GM12878 (cell line): ENCODE measurements around the gene PSMA7. TPM values are rescaled to one million over a fixed set of nuclear protein-coding genes. Genes with fewer than 3 reads are reported as not detected.
"Not testable (repeated sequence)": the region's sequence is repeated elsewhere in the genome, so short reads cannot be mapped to it uniquely, and the experiment has no call there.

Experiments used
- ATAC-seq: fragments of 200-7000 bp; cut with Tn5 transposase; 3 replicates; pipeline ENCODE4 v1.9.1; 2020; ENCODE audit warnings: mild to moderate bottlenecking, moderate library complexity
- BruUV-seq: library from RNA; stranded (reverse); fragments of 400-500 nt; replicated peaks from 2 replicates; lab custom pipeline; 2021; lab: Mats Ljungman, UMichigan
- CTCF ChIA-PET: fragments of 300-600 bp; sonication (Branson Sonifier 250); formaldehyde crosslinking; extraction: SDS; loops from one replicate; lab custom pipeline; 2021; ENCODE audit warnings: inconsistent platforms; lab: Yijun Ruan, JAX
- POLR2A ChIA-PET: fragments of 350-600 bp; formaldehyde crosslinking; extraction: SDS; loops from one replicate; lab custom pipeline; 2021; ENCODE audit warnings: inconsistent platforms; lab: Charles Lee
- RAD21 ChIA-PET: fragments of 300-600 bp; sonication (Branson Sonifier 250); formaldehyde crosslinking; loops from one replicate; lab custom pipeline; 2023; ENCODE audit warnings: antibody characterized with exemption; ENCODE audit not compliant: unreplicated experiment; lab: Charles Lee
- SMC1A ChIA-PET: fragments of 300-600 bp; sonication (Branson Sonifier 250); formaldehyde crosslinking; loops from one replicate; lab custom pipeline; 2023; ENCODE audit not compliant: unreplicated experiment, uncharacterized antibody; lab: Charles Lee
- DNase-seq: peaks from one replicate; pipeline ENCODE4 v3.0.0-alpha.2; 2011; ENCODE audit warnings: low read depth, low spot score
- FAIRE-seq: peaks from 3 replicates; lab custom pipeline; 2011; peaks lifted over from hg19 to GRCh38; lab: Jason Lieb, UNC
- H2AFZ ChIP-seq: 2 replicates; pipeline ENCODE4 v1.6.0; 2011; ENCODE audit warnings: low read depth, low read length, control low read depth; ENCODE audit not compliant: control insufficient read depth
- H3K27ac ChIP-seq: 2 replicates; pipeline ENCODE4 v1.5.1; 2011; ENCODE audit warnings: control low read depth; ENCODE audit not compliant: control insufficient read depth, insufficient read depth
- H3K27me3 ChIP-seq, 2 experiments: replicated peaks in 1 of 2; 2 replicates each; pipeline versions ENCODE4 v1.6.0 to v1.6.1; 2011; ENCODE audit warnings: low read length in 1 of 2; ENCODE audit not compliant: control insufficient read depth in 2 of 2, insufficient read depth in 2 of 2
- H3K36me3 ChIP-seq, 2 experiments: 2 replicates each; pipeline ENCODE4 v1.5.1; 2011; ENCODE audit warnings: low read length in 1 of 2; ENCODE audit not compliant: control insufficient read depth in 2 of 2, insufficient read depth in 2 of 2
- H3K4me1 ChIP-seq: 2 replicates; pipeline ENCODE4 v1.6.1; 2011; ENCODE audit warnings: mild to moderate bottlenecking, low read length, moderate library complexity, mixed read lengths; ENCODE audit not compliant: control insufficient read depth, insufficient read depth
- H3K4me2 ChIP-seq: 2 replicates; pipeline ENCODE4 v1.6.0; 2011; ENCODE audit warnings: control low read depth; ENCODE audit not compliant: control insufficient read depth, insufficient read depth
- H3K4me3 ChIP-seq: fragments of 200-600 bp; sonication (generic); 2 replicates; pipeline ENCODE4 v1.5.1; 2016
- H3K79me2 ChIP-seq: 2 replicates; pipeline ENCODE4 v1.6.0; 2011; ENCODE audit warnings: low read length; ENCODE audit not compliant: control insufficient read depth, insufficient read depth
- H3K9ac ChIP-seq: 2 replicates; pipeline ENCODE4 v1.8.0; 2011; ENCODE audit warnings: low read length, control low read depth, mixed read lengths; ENCODE audit not compliant: control insufficient read depth, insufficient read depth
- H3K9me3 ChIP-seq: replicated peaks from 3 replicates; pipeline ENCODE4 v1.5.1; 2011; ENCODE audit warnings: mild to moderate bottlenecking, low read length; ENCODE audit not compliant: control insufficient read depth, insufficient read depth
- H4K20me1 ChIP-seq: 2 replicates; pipeline ENCODE4 v1.6.0; 2011; ENCODE audit not compliant: control insufficient read depth, insufficient read depth
- BMI1 ChIP-seq: fragments of 450-650 bp; IDR thresholded peaks from 2 replicates; pipeline ENCODE4 v1.6.1; 2016; ENCODE audit warnings: mild to moderate bottlenecking, moderate library complexity, borderline replicate concordance
- GABPA ChIP-seq: IDR thresholded peaks from 2 replicates; pipeline ENCODE4 v1.6.1; 2014; ENCODE audit warnings: antibody characterized with exemption, low read depth, mild to moderate bottlenecking, inconsistent platforms
- HDGF ChIP-seq: fragments of 450-650 bp; IDR thresholded peaks from 2 replicates; pipeline ENCODE4 v1.6.1; 2016; ENCODE audit warnings: antibody characterized with exemption
- JUNB ChIP-seq: IDR thresholded peaks from 2 replicates; pipeline ENCODE4 v1.6.1; 2016; ENCODE audit warnings: antibody characterized with exemption, mild to moderate bottlenecking
- POLR2AphosphoS2 ChIP-seq: IDR thresholded peaks from 2 replicates; pipeline ENCODE4 v1.6.1; 2011; ENCODE audit warnings: low read depth, mild to moderate bottlenecking, low read length, improper control_type of control experiment, moderate library complexity
- WGBS: methylation state at CpG from one replicate; pipeline ENCODE4 v1.1.6; 2016; ENCODE audit warnings: low lambda C conversion rate; ENCODE audit not compliant: insufficient replicate concordance, insufficient coverage; ENCODE audit errors: missing lambda C conversion rate; 5-methylcytosine and 5-hydroxymethylcytosine counted together
- in situ Hi-C: fragments of 300-500 bp; cut with MboI; formaldehyde crosslinking; loops from 9 replicates; pipeline ENCODE4 v1.14.3; 2018; ENCODE audit warnings: mixed read lengths
- intact Hi-C: fragments of 100-400 bp; cut with micrococcal nuclease; formaldehyde crosslinking; loops from one replicate; pipeline ENCODE4 v1.14.2; 2022; ENCODE audit not compliant: unreplicated experiment
- polyA plus RNA-seq, 11 experiments: library from polyadenylated mRNA; depleted of rRNA in 4 of 11; unstranded in 6 of 11; stranded (reverse) in 5 of 11; fragments of >200 nt; fragmentation: Nextera tagmentation in 4 of 11; fragmentation: Illumina TruSeq in 1 of 11; extraction: Ambion mirVana in 4 of 11; extraction: Trizol in 1 of 11; gene quantifications; 1 replicate in 1 of 11; 2 replicates in 10 of 11; pipeline versions ENCODE4 v1.2.1 to v1.2.3, GENCODE V29; 2011 to 2016; ENCODE audit warnings: inconsistent platforms in 2 of 11, missing spikeins in 2 of 11, low read depth in 1 of 11
- total RNA-seq, 4 experiments: library from RNA; depleted of rRNA in 3 of 4; stranded (reverse); fragments of >200 nt in 3 of 4; fragmentation: Illumina TruSeq in 1 of 4; extraction: Trizol in 1 of 4; gene quantifications; 2 replicates each; pipeline versions ENCODE4 v1.2.1 to v1.2.3, GENCODE V29; 2013 to 2021

PSMA7 gene
- total and polyA plus RNA-seq, 10 of the 15 experiments (the other 5 are each of a cell fraction or from before 2014, with no cell fraction given): 216 to 857 (median 368) TPM

- ATAC-seq (no peak), FAIRE-seq (no peak), DNase-seq (no peak)
- ChIA-PET CTCF (no interaction called here), RAD21 (no interaction called here), POLR2A (no interaction called here), SMC1A (no interaction called here)
- no TSS peak for BruUV-seq
- no peak overlapping the region for H3K4me2 ChIP-seq
- H3K27ac ChIP-seq: no peak overlapping the region
- H2AFZ ChIP-seq: no peak overlapping the region
- H3K27me3 ChIP-seq: no peaks in the 10 kb centered on the region
- no peaks in the 10 kb centered on the region for H3K79me2 ChIP-seq
- H4K20me1 ChIP-seq: no peaks in the 10 kb centered on the region
- H3K4me1 ChIP-seq: no peaks in the 10 kb centered on the region; the same call in 1 of the 2 replicates
- intact Hi-C loops (no loop called here), in situ Hi-C loops (no loop called here)
- H3K9ac ChIP-seq: no peak overlapping the region
- WGBS: 83% methylated on average over 9 of the region's 9 CpGs
- no peak overlapping the region for H3K4me3 ChIP-seq
- TF ChIP-seq BMI1: 0 out of 2 replicates have a peak, but pooled peaks have one; percentile 19
- no peak for TF ChIP-seq POLR2AphosphoS2
- H3K36me3 ChIP-seq: no peaks in the 10 kb centered on the region
- peaks cover 10% of the 10 kb centered on the region; the same call in 1 of the 3 replicates for H3K9me3 ChIP-seq
Observed at GRCh38 chr20:62117362-62117646, 25.9 kb downstream of the PSMA7 start.

GRCh38 chr20:62116558-62117361, 26.4 kb downstream of the PSMA7 start:
- H2AFZ ChIP-seq: no peak overlapping the region
- ChIA-PET RAD21 (no interaction called here), CTCF (no interaction called here), SMC1A (no interaction called here), POLR2A (interaction anchor here (0.7 kb wide), 1 partner anchor 284 kb away, joined by 5 read pairs; no protein-coding TSS in a partner anchor)
- no peaks in the 10 kb centered on the region; the same call in 1 of the 2 replicates for H3K4me1 ChIP-seq
- intact Hi-C loops: no loop called here
- H3K27ac ChIP-seq: no peak overlapping the region
- 79% methylated on average over 38 of the region's 38 CpGs for WGBS
- no peak for DNase-seq
- H3K9ac ChIP-seq: no peak overlapping the region
- ATAC-seq: no peak
- H3K79me2 ChIP-seq: no peaks in the 10 kb centered on the region
- no peaks in the 10 kb centered on the region for H3K36me3 ChIP-seq
- TF ChIP-seq GABPA: no peak
- no peak for TF ChIP-seq JUNB
- no peak for TF ChIP-seq HDGF
- H3K9me3 ChIP-seq: peaks cover 13% of the 10 kb centered on the region; the same call in 1 of the 3 replicates
- H3K4me2 ChIP-seq: no peak overlapping the region
- no peak overlapping the region for H3K4me3 ChIP-seq
- BruUV-seq: no TSS peak
- H3K27me3 ChIP-seq: no peaks in the 10 kb centered on the region
- no peaks in the 10 kb centered on the region for H4K20me1 ChIP-seq
- no peak for FAIRE-seq
- in situ Hi-C loops: no loop called here

GRCh38 chr20:62115800-62116407, 27.3 kb downstream of the PSMA7 start:
- CTCF ChIA-PET, H3K4me1 ChIP-seq, H3K27me3 ChIP-seq, FAIRE-seq, BruUV-seq, in situ Hi-C loops, intact Hi-C loops, H3K36me3 ChIP-seq, RAD21 ChIA-PET, H4K20me1 ChIP-seq, H3K4me3 ChIP-seq, DNase-seq, H3K9ac ChIP-seq, H3K4me2 ChIP-seq, H3K79me2 ChIP-seq, SMC1A ChIA-PET, H3K27ac ChIP-seq, H2AFZ ChIP-seq, ATAC-seq: not testable (repeated sequence)
- 81% methylated on average over 4 of the region's 7 CpGs for WGBS
- POLR2A ChIA-PET: interaction anchor here (0.7 kb wide), 1 partner anchor 285 kb away, joined by 5 read pairs; no protein-coding TSS in a partner anchor
- H3K9me3 ChIP-seq: peaks cover 13% of the 10 kb centered on the region; the same call in 1 of the 3 replicates
